Hepatocyte (in vitro differentiated cells): Measurements from ENCODE around the gene DMD. TPM values are rescaled to one million over a fixed set of nuclear protein-coding genes. Genes with fewer than 3 reads are reported as not detected.

ENCODE experiments used
- DNase-seq: peaks from one replicate; pipeline ENCODE4 v3.0.0-alpha.2; 2016; ENCODE audit warnings: low spot score
- H2AFZ ChIP-seq: fragments of 200-600 bp; sonication (generic); 2 replicates; pipeline ENCODE4 v1.6.0; 2016; ENCODE audit warnings: antibody characterized with exemption, mild to moderate bottlenecking
- H3K27ac ChIP-seq: fragments of 200-600 bp; sonication (generic); 2 replicates; pipeline ENCODE4 v1.5.1; 2016; ENCODE audit warnings: mild to moderate bottlenecking
- H3K27me3 ChIP-seq: fragments of 200-600 bp; sonication (generic); 2 replicates; pipeline ENCODE4 v1.6.1; 2016
- H3K36me3 ChIP-seq: fragments of 200-600 bp; sonication (generic); replicated peaks from 2 replicates; pipeline ENCODE4 v1.5.1; 2016; ENCODE audit warnings: low read depth; ENCODE audit not compliant: insufficient read depth
- H3K4me1 ChIP-seq: fragments of 200-600 bp; sonication (generic); 2 replicates; pipeline ENCODE4 v1.5.1; 2016; ENCODE audit warnings: mild to moderate bottlenecking, moderate library complexity; ENCODE audit not compliant: insufficient read depth
- H3K4me2 ChIP-seq: fragments of 200-600 bp; sonication (generic); 2 replicates; pipeline ENCODE4 v1.6.0; 2016
- H3K4me3 ChIP-seq: fragments of 200-600 bp; sonication (generic); 2 replicates; pipeline ENCODE4 v1.5.1; 2016; ENCODE audit warnings: mild to moderate bottlenecking
- H3K79me2 ChIP-seq: fragments of 200-600 bp; sonication (generic); 2 replicates; pipeline ENCODE4 v1.6.0; 2017; ENCODE audit warnings: mild to moderate bottlenecking
- H3K9me2 ChIP-seq: fragments of 200-600 bp; sonication (generic); replicated peaks from 2 replicates; pipeline ENCODE4 v1.6.0; 2017; ENCODE audit warnings: mild to moderate bottlenecking; ENCODE audit not compliant: insufficient read depth
- H3K9me3 ChIP-seq: fragments of 200-600 bp; sonication (generic); 2 replicates; pipeline ENCODE4 v1.5.1; 2016; ENCODE audit warnings: low read depth, mild to moderate bottlenecking
- H4K20me1 ChIP-seq: fragments of 200-600 bp; sonication (generic); 2 replicates; pipeline ENCODE4 v1.6.0; 2016; ENCODE audit warnings: mild to moderate bottlenecking; ENCODE audit not compliant: insufficient read depth, poor library complexity, severe bottlenecking
- EZH2 ChIP-seq: fragments of 200-600 bp; sonication (generic); IDR thresholded peaks from 2 replicates; pipeline ENCODE4 v1.6.1; 2016; ENCODE audit warnings: antibody characterized with exemption, mild to moderate bottlenecking, borderline replicate concordance
- EZH2phosphoT487 ChIP-seq: fragments of 200-600 bp; sonication (generic); IDR thresholded peaks from one replicate; pipeline ENCODE4 v1.6.1; 2018; ENCODE audit warnings: antibody characterized with exemption, mild to moderate bottlenecking, low read depth, moderate library complexity; ENCODE audit not compliant: unreplicated experiment, severe bottlenecking
- WGBS: methylation state at CpG from one replicate; pipeline ENCODE4 v1.1.6; 2016; ENCODE audit warnings: low lambda C conversion rate; ENCODE audit errors: missing lambda C conversion rate; 5-methylcytosine and 5-hydroxymethylcytosine counted together
- polyA plus RNA-seq: library from polyadenylated mRNA; unstranded; fragments of >200 nt; fragmentation: Nextera tagmentation; extraction: Ambion mirVana; gene quantifications from 2 replicates; pipeline ENCODE4 v1.2.1, GENCODE V29; 2016
- total RNA-seq: library from RNA; depleted of rRNA; stranded (reverse); fragments of >200 nt; gene quantifications from 2 replicates; pipeline ENCODE4 v1.2.3, GENCODE V29; 2014
- TF ChIP-seq, protein P1 (sequence below): fragments of 200-600 bp; sonication (generic); IDR thresholded peaks from 2 replicates; pipeline ENCODE4 v1.5.1; 2016; ENCODE audit warnings: antibody characterized with exemption, mild to moderate bottlenecking; ENCODE audit not compliant: poor library complexity

The DMD gene
- total and polyA plus RNA-seq, 2 experiments from 2014 or later = 14.2 to 27.8 TPM

DNA sequence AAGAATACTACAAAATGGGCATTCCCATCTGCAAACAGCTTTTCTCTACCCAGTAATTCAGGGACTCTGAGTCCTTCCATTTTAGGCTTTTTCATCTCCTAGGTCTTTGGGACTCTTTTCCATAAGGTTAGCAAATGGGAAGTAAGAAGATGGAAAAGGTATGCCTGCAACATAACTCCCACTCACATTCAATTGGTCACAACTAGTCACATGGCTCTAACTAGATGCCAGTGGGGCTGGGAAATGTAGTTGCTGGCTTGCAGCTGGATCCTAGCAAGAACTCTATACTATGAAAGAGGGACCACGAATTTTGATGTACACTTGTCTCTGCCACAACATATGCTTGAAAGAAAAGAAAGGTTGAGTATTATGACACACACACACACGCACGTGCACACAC lies 1184.6 kb downstream of the DMD start:
- Histone ChIP-seq H3K4me3 (no peak overlapping the region), H2AFZ (no peak overlapping the region), H3K27me3 (no peaks in the 10 kb centered on the region), H3K36me3 (no peaks in the 10 kb centered on the region), H3K79me2 (no peaks in the 10 kb centered on the region), H3K27ac (no peak overlapping the region), H3K4me2 (no peak overlapping the region), H3K9me3 (no peaks in the 10 kb centered on the region), H3K4me1 (no peaks in the 10 kb centered on the region), H4K20me1 (no peaks in the 10 kb centered on the region), H3K9me2 (no peaks in the 10 kb centered on the region)
- 71% methylated on average over 3 of the region's 3 CpGs for WGBS
- TF ChIP-seq EZH2 = no peak
- TF ChIP-seq EZH2phosphoT487 = no peak
- TF ChIP-seq, protein P1, sequence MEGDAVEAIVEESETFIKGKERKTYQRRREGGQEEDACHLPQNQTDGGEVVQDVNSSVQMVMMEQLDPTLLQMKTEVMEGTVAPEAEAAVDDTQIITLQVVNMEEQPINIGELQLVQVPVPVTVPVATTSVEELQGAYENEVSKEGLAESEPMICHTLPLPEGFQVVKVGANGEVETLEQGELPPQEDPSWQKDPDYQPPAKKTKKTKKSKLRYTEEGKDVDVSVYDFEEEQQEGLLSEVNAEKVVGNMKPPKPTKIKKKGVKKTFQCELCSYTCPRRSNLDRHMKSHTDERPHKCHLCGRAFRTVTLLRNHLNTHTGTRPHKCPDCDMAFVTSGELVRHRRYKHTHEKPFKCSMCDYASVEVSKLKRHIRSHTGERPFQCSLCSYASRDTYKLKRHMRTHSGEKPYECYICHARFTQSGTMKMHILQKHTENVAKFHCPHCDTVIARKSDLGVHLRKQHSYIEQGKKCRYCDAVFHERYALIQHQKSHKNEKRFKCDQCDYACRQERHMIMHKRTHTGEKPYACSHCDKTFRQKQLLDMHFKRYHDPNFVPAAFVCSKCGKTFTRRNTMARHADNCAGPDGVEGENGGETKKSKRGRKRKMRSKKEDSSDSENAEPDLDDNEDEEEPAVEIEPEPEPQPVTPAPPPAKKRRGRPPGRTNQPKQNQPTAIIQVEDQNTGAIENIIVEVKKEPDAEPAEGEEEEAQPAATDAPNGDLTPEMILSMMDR = no peak
- no peak for DNase-seq

DNA sequence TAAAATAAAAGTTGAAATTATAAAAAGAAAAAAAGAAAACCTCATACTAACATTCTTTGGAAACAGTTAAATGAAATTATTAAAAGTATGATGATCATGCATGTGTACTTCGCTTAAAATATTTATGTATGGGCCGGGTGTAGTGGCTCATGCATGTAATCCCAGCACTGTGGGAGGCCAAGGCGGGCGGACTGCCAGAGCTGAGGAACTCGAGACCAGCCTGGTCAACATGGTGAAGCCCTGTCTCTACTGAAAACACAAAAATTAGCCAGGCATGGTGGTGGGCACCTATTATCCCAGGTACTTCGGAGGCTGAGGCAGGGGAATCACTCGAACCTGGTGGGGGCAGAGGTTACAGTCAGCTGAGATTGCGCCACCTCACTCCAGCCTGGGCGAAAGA lies 1187.3 kb downstream of the DMD start:
- Histone ChIP-seq H3K36me3 (no peaks in the 10 kb centered on the region), H3K4me1 (no peaks in the 10 kb centered on the region), H3K4me3 (no peak overlapping the region), H4K20me1 (no peaks in the 10 kb centered on the region), H3K79me2 (no peaks in the 10 kb centered on the region), H3K9me2 (no peaks in the 10 kb centered on the region), H3K4me2 (no peak overlapping the region), H3K27me3 (no peaks in the 10 kb centered on the region), H2AFZ (no peak overlapping the region), H3K27ac (no peak overlapping the region), H3K9me3 (no peaks in the 10 kb centered on the region)
- WGBS = 80% methylated on average over 9 of the region's 9 CpGs
- TF ChIP-seq, protein P1 = no peak
- TF ChIP-seq EZH2phosphoT487 (no peak), EZH2 (no peak)
- no peak for DNase-seq

DNA sequence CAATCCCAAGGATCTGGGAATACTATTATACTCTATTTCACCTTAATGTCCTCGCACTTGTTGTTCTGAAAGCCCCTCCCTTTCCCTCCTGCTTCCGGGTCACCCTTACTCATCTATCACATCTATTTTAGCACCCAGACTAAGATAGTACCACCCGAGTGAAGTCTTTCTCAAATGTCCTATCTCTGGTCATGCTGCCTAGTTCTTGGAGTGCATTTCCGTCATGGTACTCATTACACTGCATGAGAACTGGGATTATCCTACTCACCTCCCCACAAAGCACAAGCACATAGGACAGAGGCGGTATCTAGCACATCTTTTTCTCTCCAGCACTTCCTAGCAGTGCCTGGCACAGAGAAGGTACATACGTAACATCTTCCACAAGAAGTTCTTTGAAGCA lies 1195.2 kb downstream of the DMD start:
- TF ChIP-seq EZH2 (no peak), EZH2phosphoT487 (no peak)
- TF ChIP-seq, protein P1 = no peak
- WGBS = 84% methylated on average over 6 of the region's 6 CpGs

DNA sequence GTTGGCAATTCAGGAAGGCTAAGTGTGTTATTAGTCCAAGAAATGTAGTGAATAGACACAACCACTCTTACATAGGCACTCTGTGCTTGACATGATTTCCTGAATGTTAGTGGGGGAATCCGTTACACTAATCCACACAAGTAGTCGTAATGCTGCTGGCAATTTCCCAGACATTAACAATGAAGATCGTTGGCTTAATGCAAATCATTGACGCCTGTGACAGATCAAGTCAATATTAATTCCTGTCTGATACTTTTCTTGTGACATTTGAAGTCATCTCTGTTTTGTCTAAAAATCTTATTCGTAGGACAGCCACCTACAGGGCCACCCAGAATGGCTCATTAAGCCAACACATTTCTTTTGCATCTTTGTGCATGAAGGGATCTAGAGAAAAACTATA lies 1200.4 kb downstream of the DMD start:
- no peaks in the 10 kb centered on the region for H3K27me3 ChIP-seq
- DNase-seq = no peak
- no peaks in the 10 kb centered on the region for H4K20me1 ChIP-seq
- no peaks in the 10 kb centered on the region for H3K4me1 ChIP-seq
- no peak overlapping the region for H2AFZ ChIP-seq
- no peak overlapping the region for H3K4me3 ChIP-seq
- H3K36me3 ChIP-seq = no peaks in the 10 kb centered on the region
- no peaks in the 10 kb centered on the region for H3K79me2 ChIP-seq
- no peaks in the 10 kb centered on the region for H3K9me2 ChIP-seq
- H3K9me3 ChIP-seq = no peaks in the 10 kb centered on the region
- H3K27ac ChIP-seq = no peak overlapping the region
- no peak overlapping the region for H3K4me2 ChIP-seq
- 75% methylated on average over 5 of the region's 5 CpGs for WGBS
- TF ChIP-seq EZH2 = no peak
- TF ChIP-seq, protein P1 = no peak

More for the DNA sequence above, 1195.2 kb downstream of the DMD start:
- no peaks in the 10 kb centered on the region for H3K4me1 ChIP-seq
- no peak overlapping the region for H3K4me2 ChIP-seq
- no peak overlapping the region for H3K27ac ChIP-seq
- H3K9me3 ChIP-seq = no peaks in the 10 kb centered on the region
- no peaks in the 10 kb centered on the region for H3K79me2 ChIP-seq
- no peaks in the 10 kb centered on the region for H4K20me1 ChIP-seq
- H3K4me3 ChIP-seq = no peak overlapping the region
- no peak for DNase-seq
- H3K27me3 ChIP-seq = no peaks in the 10 kb centered on the region
- no peaks in the 10 kb centered on the region for H3K9me2 ChIP-seq
- H3K36me3 ChIP-seq = no peaks in the 10 kb centered on the region
- no peak overlapping the region for H2AFZ ChIP-seq
